NCI-H446 treated with DMSO at 0.1 percent for 48 hours (cell line): ENCODE results near the gene DUS2.

ENCODE experiments used
- DNase-seq: peaks from one replicate; lab custom pipeline; 2025; lab: John Stamatoyannopoulos, UW

Gene DUS2

DNA sequence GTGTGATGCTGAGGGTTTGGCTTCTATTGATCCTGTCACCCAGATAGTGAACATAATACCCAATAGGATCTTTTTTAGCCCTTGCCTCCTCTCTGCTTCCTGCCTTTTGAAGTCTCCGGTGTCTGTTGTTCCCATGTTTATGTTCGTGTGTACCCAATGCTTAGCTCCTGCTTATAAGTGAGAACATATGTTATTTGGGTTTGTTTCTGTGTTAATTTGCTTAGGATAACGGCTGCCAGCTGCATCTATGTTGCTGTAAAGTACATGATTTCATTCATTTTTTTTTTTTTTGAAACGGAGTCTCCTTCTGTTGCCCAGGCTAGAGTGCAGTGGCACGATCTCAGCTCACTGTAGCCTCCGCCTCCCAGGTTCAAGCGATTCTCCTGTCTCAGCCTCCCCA is 23.0 kb downstream of the DUS2 start:
- no peak for DNase-seq

DNA sequence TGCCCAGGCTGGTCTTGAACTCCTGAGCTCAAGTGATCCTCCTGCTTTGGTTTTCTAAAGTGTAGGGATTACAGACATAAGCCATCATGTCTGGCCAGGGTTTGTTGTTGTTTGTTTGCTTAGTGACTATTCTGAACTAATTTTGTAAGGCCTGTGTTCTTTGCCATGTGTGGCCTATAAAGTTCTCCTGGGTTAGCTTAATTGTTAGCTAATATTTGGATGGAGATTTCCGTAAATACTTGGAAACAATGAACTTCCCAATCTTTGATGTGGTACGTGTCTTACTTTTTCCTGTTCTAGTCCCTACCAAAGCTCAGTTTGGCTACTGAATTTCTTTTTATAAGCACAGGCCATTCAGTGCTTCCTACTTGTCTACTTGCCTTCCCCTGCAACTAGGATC is 24.9 kb downstream of the DUS2 start:
- DNase-seq: no peak

DNA sequence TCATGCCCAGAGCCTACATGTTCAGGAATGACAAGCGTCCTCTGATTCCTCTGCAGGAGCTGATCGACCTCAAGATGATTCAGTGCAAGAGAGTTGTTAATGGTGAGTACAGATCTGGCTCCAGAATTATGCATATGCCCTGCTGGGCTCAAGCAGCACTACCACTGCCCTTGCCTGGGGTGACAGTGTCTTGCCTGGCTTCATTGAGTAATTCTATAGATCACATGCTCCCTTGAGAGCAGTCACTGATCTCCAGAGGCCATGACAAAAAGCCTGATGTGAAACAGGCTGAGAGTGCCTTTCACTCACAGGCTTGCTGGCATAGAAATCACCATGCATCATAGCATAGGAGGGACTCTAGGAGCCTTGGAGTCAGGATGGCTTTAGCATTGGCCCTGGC is 26.4 kb downstream of the DUS2 start:
- DNase-seq: no peak

DNA sequence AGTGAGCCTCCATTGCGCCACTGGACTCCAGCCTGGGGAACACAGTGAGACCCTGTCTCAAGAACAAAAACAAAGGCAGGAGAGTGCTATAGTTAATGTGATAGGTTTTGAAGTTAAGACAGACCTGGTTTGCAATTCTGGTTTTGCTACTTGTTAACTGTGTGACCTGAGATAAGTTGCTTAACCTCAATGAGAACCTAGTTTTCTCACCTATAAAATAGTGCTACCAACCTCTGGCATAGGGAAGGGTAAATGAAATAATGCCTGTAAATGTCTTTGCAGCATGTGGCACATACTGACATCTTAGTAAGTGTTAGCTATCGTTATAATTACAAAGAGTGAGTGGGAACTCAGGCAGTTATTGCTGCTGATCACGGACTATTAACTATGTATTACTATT is 32.3 kb downstream of the DUS2 start:
- DNase-seq: no peak

DNA sequence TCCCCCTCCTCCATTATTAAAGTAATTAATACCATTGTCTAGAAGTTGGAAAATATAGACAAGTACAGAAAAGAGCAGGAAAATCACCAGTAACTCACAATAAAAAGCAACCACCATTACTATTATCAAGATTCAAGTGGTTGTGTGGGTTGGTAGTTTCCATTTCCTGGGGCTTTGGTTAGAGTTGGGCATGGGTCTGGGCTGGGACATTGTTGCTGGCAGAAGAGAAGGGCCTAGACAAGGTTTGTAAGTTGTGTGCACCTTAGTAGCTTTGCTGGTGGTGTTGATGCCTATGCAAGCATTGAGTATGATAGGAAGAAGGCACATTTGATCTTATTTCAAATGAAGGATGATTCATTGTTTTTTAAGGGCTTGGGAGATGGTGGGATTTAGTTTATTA is 36.7 kb downstream of the DUS2 start:
- no peak for DNase-seq

DNA sequence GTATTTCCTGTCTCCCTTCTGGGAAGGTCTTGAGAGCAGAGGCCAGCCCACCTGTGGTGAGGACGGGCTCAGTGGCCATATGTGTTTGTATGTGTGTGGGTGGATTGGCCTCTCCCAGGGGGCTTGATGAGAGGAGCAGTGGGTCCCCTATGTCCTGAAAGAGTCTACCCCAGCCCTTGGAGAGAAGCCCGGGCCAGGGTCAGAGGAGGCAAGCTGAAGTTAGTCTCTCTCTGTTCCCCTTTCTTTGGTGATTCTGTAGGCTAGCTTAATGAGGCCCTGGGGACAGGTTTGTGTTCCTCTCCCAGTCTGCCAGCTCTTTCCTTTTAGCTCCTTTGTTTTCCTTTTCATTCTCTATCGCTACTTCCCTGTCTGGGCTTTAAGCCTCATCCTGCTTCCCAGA is 38.3 kb downstream of the DUS2 start:
- no peak for DNase-seq

DNA sequence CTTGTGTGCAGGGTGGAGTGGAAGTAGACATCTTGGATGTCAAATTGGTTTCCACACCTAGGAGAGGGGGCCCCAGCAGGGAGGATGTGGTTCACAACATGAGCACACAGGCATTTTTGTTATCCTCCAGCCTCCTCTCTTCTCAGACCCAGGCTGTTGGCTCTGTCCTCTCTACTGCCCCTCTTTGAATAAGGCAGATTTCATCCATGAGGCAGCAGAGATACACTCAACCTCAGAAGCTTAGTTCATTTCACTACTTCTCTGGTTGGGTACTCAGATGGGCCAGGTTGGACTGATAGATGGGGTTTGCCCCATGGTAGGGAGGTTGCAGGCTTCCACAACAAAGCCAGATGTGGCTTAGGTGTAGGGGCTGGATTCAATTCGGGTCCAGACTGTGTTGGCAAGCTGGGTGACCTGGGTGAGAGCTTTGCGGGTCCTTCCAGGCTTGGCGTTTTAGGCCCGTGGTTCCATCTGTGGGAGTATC is 39.9 kb downstream of the DUS2 start:
- DNase-seq: no peak

DNA sequence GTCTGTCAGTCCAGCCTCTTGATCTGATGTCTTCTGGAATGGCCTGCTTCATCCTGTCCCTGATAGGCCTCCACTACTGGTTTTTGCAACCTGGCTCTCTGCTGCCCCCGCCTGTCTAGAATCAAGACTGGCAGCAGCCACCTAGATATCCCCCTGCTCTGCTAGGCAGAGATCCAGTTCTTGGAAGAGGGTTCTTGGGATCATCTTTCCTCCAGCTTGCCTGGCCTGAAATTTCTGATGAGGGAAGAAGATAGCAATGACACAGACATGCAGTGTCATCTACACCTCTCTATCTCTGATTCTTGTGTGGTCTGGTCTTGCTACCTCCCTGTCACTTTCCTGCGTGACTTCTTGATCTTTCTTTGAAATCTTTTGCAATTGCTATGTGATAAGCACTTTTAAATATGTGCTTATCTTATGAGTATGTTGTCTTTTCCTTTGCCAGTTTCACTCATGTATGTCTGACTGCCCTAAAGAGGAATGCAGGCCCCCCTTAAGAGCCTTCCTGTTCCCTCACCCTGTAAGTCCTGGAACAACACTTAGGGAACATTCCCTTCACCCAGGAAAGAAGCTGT is 41.8 kb downstream of the DUS2 start:
- DNase-seq: no peak

DNA sequence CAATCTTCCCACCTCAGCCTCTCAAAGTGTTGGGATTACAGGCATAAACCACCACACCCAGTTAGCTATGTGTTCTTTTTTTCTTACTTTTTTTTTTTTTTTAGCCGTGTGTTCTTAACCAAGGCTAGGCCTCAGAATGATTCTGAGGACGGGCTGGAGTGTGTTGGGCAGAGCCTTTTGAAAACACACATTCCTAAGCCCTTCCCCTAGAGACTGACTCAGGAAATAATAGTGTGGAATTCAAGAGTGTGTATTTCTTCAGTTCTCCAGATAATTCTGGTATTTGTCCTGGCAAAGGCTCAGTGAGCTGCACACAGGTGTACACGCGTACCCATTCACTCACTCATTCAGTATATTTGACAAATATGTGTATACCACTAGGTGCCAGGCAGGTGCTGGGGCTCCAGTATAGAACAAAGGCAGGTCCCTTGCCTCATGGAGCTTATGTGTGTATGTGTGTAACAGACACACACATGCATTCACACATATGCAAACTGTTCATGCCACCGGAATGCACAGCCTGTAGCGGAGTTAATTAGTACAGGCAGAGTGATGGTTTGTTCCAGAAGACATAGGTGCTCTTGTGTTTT is 42.7 kb downstream of the DUS2 start:
- no peak for DNase-seq

DNA sequence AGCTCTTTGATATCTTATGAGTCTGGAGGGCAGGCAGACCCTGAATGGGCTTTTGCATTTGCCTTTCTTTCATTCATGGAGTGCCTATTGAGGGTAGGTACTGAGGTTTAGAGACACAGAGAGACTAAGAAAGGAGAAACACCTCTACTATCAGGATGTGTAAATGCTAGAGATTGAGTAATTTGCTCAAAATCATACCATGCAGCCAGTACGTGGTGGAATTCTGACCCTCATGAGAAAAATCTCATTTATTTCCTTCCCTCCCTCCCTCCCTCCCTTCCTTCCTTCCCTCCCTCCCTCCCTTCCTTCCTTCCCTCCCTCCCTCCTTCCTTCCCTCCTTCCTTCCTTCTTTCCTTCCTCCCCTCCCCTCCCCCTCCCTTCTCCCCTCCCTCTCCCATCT is 43.7 kb downstream of the DUS2 start:
- DNase-seq: no peak

DNA sequence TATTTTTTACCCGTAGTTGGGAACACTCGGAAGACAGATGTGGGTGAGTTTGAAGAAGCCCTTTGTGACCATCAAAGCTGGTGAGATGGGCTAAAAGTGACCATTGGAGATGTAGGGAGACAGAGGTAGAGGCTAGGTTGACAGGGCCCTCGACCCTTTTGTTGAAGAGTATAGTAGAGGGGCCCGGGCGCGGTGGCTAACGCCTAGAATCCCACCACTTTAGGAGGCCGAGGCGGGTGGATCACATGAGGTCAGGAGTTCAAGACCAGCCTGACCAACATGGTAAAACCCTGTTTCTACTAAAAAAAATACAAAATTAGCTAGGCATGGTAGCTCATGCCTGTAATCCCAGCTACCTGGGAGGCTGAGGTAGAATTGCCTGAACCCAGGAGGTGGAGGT is 45.8 kb downstream of the DUS2 start:
- DNase-seq: no peak

DNA sequence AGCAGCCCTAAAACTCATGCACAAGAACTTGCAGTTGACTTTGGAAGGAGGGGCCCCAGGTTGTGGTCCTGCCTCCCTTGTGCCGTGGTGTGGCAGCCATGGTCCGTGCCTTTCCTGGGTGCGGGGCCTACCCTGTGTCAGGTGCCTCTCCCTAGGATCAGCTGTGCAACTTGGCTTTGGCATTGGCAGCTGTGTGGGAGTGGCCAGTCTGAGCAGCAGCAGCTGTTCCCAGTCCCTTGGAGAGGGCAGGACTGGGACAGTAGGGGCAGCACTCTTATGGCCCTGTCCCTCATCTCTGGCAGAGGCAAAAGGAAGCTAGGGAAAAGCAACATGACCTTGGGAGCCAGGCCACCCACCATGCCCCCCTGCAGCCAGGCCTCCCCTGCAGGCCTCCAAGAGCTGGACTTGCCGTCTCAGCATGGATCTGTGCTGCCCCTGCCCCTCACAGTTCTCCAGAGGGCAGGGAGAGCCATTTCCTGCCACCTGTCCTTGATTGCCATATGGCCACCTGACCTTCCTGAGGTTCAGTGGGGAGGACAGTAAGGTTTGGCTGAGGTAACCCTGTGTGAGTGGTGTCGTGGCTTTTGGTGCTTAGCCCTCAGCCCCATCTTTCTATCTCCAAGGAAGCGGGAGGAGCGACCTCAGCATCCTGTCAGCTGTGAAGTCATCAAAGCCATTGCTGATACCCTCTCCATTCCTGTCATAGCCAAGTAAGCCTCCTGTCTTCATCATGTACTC is 46.6 kb downstream of the DUS2 start:
- DNase-seq: no peak

DNA sequence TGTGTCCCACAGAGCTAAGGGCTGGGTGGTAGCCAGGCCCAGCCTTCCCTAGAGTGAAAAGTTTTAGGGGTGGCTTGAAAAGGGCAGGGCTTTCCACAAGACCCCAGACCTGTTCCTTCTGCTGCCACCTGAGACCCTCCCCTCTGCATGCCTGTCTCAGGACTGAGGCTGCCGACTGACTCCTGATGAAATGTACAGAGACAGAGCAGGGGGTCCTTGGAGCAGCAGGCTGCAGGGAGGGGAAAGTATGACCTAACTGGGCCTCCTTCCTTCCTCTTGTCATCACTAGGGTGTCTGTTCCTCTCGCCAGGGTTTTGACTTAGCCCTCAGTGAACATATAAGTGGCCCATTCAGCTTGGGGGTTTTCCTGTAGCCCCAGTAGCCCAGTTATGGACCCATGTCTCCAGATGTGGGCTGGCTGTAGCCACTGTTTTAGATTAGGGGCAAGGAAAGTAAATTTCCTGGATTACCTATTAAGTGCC is 47.2 kb downstream of the DUS2 start:
- DNase-seq: no peak

DNA sequence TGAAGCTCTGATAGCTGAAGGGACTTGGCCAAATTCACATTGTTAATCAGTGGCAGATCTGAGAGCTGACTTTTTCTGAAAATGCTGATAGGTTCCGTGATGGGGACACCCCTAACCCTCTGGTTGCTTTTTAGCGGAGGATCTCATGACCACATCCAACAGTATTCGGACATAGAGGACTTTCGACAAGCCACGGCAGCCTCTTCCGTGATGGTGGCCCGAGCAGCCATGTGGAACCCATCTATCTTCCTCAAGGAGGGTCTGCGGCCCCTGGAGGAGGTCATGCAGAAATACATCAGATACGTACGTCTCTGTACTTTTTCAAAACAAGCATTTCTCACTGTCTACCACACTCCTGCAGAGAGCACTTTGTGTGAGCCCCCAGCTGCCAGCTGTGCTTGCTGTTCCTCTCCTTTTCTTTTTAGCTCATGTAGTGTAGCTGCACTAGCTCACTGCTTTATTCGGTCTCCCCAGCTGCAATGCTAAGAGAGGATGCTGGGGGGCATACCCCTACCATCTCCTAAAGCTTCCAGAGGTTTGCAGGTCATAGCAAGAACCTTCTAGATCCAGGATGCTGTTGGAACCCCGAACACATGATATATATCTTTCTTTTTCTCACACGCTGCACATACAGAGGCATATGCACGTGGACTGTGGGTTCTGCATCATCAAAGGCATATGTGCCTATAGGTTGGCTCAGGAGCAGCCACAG is 47.9 kb downstream of the DUS2 start:
- DNase-seq: no peak

DNA sequence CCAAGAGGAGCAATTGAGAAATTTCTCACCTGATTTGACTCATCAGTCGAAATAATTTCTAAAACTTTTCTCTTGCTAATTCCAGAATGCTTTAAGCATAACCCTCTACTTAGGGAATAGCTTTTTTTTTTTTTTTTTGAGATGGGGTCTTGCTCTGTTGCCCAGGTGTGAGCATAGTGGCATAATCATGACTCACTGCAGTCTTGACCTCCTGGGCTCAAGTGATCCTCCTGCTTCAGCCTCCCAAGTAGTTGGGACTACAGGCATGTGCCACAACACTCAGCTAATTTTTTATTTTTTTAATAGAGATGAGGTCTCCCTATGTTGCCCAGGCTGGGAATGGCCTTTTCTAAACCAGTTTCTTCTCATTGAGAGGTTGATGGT is 48.4 kb downstream of the DUS2 start:
- DNase-seq: no peak

DNA sequence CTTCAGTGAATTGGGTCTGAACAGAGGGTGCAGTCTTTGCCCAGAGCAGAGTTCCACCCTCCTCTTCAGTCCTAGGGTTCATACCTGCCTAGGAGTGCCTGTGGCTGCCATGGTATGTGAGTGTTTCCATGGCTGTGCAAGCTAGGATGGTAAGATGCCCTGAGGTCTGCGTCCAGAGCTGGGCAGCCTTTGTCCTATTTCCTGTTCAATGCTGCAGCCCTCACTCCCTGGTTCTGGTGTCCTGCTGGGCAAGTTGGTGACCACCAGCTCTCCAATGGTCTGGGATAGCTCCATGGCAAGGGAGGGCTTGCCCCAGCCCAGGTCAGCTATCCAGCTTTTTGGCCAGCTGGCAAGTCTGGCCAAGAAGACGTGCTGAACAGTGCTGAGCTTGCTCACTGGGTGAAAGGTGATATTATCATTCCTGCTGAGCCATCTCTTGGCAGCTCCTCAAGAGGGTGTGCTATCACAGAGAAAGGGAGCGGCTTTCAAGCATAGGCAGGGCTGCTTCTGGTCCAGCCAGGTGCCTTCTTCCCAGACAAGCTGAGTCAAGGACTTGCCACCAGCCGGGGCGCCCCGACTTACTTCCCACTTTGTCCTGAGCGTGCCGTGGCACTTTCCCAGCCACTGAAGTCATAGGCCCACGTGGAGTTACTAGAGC is 49.1 kb downstream of the DUS2 start:
- no peak for DNase-seq

DNA sequence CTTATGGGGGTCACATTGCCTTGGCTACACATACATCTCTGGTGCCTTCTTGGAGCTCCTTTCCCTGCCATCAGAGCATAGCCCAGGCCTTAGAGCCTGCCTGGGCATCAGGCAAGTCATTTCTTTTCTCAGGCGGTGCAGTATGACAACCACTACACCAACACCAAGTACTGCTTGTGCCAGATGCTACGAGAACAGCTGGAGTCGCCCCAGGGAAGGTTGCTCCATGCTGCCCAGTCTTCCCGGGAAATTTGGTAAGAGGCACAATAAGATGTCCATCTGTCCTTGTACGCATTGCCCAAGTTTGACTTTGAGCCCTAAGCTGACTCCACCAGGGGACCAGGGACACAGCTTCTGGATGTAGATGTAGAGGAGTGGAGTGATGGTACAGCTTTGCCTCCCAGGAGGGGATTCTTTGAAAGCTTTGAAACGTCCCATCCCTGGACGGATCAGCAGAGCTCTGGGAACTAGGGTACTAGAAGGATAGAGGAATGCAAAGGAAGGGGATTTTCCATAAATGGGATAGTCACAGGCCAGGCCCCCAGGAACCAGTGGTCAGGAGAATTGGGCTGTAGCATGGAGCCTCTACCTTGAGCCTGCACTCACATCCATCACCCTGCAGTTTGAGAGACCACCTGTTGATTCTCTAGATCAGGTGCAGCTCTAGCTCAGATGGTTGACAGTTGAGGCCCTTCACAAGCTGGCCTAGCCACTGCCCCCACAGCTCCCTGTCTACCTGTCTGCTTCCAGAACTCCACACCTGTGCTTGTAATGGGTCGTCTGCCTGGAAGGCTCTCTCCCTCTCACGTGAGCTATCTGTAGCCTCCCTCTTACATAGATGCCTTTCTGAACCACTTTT is 51.0 kb downstream of the DUS2 start:
- DNase-seq: no peak

DNA sequence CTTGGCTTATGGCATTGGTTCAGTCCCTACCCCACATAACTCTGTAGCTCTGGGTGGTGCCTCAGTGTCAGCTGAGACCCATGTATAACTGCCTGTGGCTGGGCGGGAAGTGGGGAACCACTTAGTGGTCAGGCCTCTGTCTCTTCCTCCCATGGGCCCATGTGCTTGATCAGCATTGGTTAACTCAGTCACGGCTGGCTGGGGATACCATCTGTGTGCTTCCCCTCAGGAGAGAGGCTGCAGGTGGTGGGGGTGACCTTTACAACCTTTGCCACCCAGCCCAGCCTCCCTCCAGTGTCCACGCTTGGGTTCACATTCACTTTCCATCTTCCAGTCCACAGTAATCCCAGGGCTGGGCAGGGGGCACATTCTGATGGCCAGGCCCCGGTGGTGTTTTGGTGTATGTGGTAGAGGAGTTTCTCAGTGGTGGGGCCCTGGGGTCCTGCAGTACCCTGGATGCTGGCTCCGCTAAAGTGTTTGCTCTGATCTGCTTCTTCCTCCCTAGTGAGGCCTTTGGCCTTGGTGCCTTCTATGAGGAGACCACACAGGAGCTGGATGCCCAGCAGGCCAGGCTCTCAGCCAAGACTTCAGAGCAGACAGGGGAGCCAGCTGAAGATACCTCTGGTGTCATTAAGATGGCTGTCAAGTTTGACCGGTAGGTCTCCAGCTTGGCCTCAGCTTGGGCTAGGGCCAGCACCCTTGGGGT is 51.9 kb downstream of the DUS2 start:
- DNase-seq: no peak

DNA sequence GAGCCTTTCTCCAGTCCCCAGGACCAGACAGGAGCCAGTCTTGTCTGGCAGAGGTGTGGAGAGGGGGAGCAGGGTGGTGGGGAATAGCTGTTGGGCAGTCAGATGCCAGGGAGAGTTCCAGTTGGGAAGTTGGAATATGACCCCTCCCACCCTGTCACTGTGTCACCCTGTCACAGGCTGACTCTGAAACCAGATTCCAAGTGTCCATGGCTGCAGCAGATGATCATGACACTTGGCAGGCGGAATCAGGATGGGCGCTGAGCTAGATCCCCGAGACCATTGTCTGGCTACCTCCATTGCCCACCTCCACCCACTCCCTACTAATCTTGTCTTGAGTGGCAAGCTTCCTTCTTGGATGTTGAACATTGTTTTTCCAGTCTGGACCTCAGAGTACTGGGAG is 52.9 kb downstream of the DUS2 start:
- DNase-seq: no peak

DNA sequence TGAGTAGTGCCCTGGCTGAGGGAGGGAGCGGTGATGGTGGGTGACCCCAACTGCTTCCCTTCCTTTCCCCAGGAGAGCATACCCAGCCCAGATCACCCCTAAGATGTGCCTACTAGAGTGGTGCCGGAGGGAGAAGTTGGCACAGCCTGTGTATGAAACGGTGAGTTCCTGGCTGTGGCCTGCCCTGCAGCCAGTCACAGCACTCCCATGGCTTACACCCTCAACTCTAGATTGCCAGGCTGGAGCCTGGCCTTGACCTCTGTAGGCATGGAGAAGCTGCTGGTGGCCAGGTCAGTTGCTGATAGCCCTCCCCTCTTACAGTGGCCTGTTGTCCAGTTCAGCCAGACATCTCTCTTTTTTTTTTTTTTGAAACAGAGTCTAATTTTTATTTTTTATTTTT is 53.5 kb downstream of the DUS2 start:
- DNase-seq: no peak
